Renal cortex interstitium (tissue), 11 donors: ENCODE measurements around the gene MOGAT3. TPM values are rescaled to one million over a fixed set of nuclear protein-coding genes. Genes with fewer than 3 reads are reported as not detected.

Experiments used
- DNase-seq, 11 donors: peaks; one replicate each; pipeline ENCODE4 v3.0.0-alpha.2; 2013; ENCODE audit warnings: low read depth in 9 of 11, low spot score in 4 of 11; ENCODE audit errors: extremely low read depth in 1 of 11
- polyA plus RNA-seq, 3 donors: library from polyadenylated mRNA; unstranded; fragments of 120-200 nt; gene quantifications; one replicate each; pipeline ENCODE4 v1.2.1, GENCODE V29; 2013; ENCODE audit not compliant: insufficient read length in 3 of 3

The MOGAT3 gene
- polyA plus RNA-seq, 3 donors, result 0.53 to 1.5 (median 0.99) TPM

- no peak for DNase-seq
These were observed 33.8 kb downstream of the MOGAT3 start for GRCh38 chr7:101166909-101167644.

GRCh38 chr7:101166648-101166908, 34.3 kb downstream of the MOGAT3 start:
- DNase-seq, result no peak

- DNase-seq, result no peak
These were observed 34.7 kb downstream of the MOGAT3 start for GRCh38 chr7:101165958-101166647.

GRCh38 chr7:101165075-101165957, 35.5 kb downstream of the MOGAT3 start, which contains the start of gene VGF:
Gene VGF, minus strand, starts transcription at chr7:101165569. Its CDS starts 726 bp downstream, at chr7:101164843.
- DNase-seq, result peak in 10 of 11 donors; percentile 67 to 88 (median 80)

- no peak for DNase-seq
These were observed 36.6 kb downstream of the MOGAT3 start for GRCh38 chr7:101164071-101164840.

GRCh38 chr7:101163279-101164070, 37.4 kb downstream of the MOGAT3 start:
- DNase-seq, result no peak

GRCh38 chr7:101162551-101163278, 38.1 kb downstream of the MOGAT3 start:
- DNase-seq, result no peak

GRCh38 chr7:101161692-101162471, 39.0 kb downstream of the MOGAT3 start:
- no peak for DNase-seq

- DNase-seq, result no peak
These were observed 39.9 kb downstream of the MOGAT3 start for GRCh38 chr7:101160910-101161309.

- DNase-seq, result no peak
These were observed 40.9 kb downstream of the MOGAT3 start for GRCh38 chr7:101159696-101160674.

- no peak for DNase-seq
These were observed 43.8 kb downstream of the MOGAT3 start for GRCh38 chr7:101156866-101157589.

GRCh38 chr7:101156277-101156676, 44.6 kb downstream of the MOGAT3 start:
- no peak for DNase-seq

GRCh38 chr7:101155303-101155702, 45.5 kb downstream of the MOGAT3 start:
- no peak for DNase-seq

GRCh38 chr7:101154693-101155102, 46.1 kb downstream of the MOGAT3 start:
- DNase-seq, result no peak
